AG09319 (cell line): ENCODE data around the gene ENOX2.

Experiments used
- DNase-seq: peaks from one replicate; pipeline ENCODE4 v3.0.0-alpha.2; 2010; ENCODE audit warnings: low read depth; ENCODE audit errors: extremely low read depth
- CTCF ChIP-seq: IDR thresholded peaks from 2 replicates; pipeline ENCODE4 v1.5.1; 2011; ENCODE audit warnings: low read depth, mild to moderate bottlenecking, inconsistent platforms, low read length, moderate library complexity

ENOX2 gene

DNA sequence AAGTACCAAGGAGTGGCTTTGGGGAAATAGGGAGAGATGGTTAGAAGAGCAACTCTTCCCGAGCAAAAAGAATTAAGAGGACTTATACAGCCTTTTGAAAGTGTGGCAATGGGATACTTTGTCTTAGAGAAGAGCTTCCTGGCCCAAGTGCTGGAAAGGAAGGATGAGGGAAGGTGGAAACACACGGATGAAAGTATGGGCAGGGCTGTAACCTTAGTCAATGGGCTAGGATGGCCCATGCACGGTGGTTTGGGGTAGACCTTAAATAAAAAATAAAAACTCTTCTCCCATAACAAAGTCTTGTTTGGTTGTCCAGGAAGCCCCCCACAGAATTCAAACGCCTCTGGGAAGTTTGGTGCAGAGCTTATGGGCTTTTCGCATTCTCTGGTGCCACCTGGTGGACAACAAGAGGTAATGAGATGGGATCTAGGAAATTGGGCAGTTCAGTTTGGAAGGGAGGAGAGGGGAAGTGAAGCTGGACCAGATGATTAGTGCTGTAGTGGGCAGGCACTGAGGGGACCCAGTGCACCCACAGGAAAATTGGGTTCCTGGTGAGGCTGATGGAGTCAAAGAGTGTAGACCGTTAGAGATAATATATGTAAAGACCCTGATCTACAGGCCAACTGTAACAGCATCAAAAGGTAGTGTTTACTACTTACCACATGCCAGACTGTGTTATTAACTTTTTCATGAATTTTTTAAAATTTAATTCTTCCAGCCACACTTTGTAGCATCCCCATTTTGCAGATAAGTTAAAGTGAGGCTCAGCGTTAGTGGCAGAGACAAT is 13.8 kb upstream of the ENOX2 start:
- peak; percentile 84 for TF ChIP-seq CTCF
- no peak for DNase-seq

DNA sequence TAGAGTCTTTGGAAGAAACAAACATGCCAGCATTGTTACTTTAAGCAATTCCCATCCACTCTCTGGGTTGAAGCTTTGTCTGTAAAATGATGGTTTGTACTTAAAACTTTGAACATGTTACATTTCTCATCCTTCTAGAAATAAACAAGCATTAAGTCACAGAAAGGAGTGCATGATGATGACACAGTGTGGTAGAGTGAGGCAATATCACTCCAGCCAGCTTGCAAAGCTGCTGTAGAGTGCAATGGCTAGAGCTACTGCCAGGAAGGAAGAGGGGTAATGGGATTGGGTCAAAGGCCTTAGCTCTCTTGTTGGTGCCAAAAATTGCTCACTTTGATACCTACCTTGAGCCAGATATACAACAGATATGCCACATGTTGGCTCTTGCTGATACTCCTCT is 12.3 kb upstream of the ENOX2 start:
- no peak for TF ChIP-seq CTCF
- no peak for DNase-seq

DNA sequence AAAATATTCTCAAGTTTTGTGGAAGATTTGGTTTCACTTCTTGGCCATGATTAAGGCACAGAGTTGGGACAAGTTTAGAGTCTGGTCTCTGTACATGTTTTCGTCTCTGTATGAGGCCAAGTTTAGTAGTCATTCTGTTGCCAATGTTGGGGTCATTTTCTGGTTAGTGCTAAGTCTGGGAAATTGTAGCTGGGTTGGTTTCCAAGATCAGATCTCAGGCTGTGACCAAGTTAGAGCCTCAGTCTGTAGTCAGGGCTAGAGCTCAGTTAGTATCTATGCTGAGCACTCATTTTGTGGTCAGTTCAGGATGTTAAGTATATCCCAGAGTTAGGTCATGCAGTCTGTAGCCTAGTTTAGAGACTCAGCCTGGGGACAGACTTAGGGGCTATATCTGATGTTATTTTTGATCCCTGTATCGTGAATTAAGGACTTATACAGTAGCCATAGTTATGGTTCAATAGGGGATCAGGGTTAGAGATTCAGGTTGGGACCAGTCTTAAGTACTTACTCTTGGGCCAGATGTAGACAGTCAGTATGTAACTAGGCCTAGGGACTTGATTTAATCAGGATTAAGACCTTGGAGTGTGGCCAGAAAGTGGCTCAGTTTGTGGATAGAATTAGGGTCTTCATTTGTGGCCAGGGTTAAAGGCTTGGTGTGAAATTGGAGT is 6.6 kb upstream of the ENOX2 start:
- no peak for DNase-seq

GRCh38 chrX:130906776-130907175 is 3.8 kb upstream of the ENOX2 start:
- no peak for TF ChIP-seq CTCF
- DNase-seq: no peak

More for the DNA sequence above, 6.6 kb upstream of the ENOX2 start:
- no peak for TF ChIP-seq CTCF

GRCh38 chrX:130902446-130902782 is 595 bp downstream of the ENOX2 start:
- TF ChIP-seq CTCF: no peak
- no peak for DNase-seq

- TF ChIP-seq CTCF: no peak
- no peak for DNase-seq
Measured at GRCh38 chrX:130896802-130897501, 6.1 kb downstream of the ENOX2 start.

DNA sequence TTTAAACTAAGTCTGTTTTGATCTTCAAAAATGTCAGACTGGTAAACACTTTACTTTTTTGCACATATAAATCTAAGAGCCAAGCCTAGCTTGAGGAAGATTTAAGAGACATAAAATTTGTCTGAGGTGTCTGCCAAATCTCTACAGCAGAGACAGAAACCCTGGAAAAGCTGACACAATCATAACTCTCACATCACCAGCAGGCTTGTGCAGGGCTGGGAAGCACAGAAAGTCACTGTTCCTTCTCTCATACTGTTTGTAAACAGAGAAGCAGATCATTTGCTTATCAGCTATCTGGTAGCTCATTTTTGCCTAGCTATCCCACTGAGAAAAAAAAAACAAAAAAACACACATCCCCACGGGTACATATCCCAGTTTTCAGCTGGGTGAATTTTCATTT is 7.0 kb downstream of the ENOX2 start:
- no peak for DNase-seq

More for the DNA sequence above, 7.0 kb downstream of the ENOX2 start:
- no peak for TF ChIP-seq CTCF
